Germinal center (tissue), 1 donor: ENCODE data around the gene TMEM217.

Source experiments
- DNase-seq: peaks from one replicate; pipeline ENCODE4 v3.0.0; 2012; ENCODE audit warnings: mixed read lengths, low spot score

TMEM217 gene

DNA sequence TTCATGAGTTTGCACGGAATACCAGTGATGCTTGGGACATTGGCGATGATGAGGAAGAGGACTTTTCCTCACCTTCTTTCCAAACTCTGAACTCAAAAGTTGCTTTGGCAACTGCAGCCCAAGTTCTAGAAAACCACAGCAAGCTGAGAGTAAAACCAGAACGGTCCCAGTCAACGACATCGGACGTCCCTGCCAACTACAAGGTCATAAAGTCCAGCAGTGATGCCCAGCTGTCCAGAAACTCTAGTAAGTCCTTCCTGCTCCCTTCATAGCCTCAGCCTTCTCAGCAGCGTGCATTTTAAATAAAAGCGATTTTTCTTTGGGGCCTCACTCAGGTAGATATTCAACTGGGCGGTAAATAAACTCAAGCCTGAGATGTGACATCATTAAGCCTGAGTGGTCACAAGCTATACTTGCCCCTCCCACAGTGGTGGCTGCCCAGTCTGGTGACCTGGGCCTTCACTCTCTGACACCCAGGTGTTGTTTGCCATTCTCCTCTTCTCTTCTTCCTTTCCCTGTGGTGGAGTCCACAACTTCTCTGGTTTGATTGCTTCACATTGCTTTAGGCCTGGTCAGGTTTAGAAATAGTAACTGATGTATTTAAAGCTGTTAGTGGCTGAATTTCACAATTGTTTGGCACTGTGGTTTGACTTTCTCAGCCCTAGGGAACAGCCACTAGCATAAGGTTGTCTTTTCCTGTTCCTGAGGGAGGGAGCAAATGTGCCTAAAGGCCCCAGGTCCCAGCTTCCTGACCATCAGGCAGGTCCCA lies 21.6 kb upstream of the TMEM217 start:
- no peak for DNase-seq

- no peak for DNase-seq
Measured at GRCh38 chr6:37277001-37277409, 19.1 kb upstream of the TMEM217 start.

- no peak for DNase-seq
Measured at GRCh38 chr6:37275350-37275749, 17.4 kb upstream of the TMEM217 start.

GRCh38 chr6:37273690-37274089 lies 15.7 kb upstream of the TMEM217 start:
- DNase-seq, result no peak

DNA sequence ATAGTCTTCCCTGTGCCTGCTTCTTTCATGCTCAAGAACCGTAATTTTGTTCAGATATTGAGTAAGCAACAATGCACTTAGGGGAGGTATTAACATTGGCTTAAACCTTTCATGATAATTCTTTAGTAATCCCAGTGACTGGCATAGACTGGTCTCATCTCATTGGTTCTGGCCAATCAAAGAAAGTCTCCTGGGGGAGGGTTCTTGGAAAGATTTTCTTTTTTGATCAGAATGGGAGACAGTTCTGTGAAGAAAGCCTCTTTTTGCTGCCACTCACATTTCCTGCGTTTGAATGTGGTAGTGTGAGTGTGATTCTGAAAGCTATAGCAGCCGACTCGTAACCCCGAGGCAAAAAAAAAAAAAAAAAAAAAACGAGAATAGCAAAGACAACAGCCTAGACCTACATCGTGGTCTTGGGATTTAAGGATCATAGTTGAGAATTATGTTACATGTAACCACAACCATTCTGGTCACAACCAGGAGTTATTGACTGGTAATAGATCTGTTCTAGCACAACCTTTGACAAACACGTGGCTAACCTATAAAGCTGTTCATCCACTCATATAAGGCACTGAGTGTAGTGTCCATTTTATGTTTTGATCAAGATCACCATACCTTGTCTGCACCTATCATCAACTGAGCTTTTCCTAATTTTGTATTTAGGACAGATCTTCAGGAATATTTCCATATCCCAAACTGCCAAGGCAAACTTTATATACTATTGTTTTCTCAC lies 15.1 kb upstream of the TMEM217 start:
- DNase-seq, result no peak

DNA sequence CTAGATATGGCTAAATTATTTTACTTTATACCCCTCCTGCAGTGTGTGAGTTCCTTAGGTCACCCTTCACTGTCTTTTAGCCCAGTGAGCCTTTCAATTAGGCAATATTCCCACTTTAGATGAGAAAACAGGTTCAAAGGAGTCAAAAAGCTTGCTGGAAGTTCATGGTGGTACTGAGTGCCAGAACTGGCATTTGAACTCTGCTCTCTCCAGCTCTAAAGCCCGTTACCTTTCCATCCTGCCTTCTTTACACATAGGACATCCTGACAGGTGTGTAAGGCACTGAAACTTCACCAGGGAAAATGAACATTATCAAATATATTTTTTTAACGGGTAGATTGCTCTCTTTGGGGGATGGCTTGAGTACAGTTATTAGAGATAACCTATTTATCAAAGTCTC lies 11.2 kb upstream of the TMEM217 start:
- DNase-seq, result no peak

- DNase-seq, result no peak
Measured at GRCh38 chr6:37265860-37266259, 7.9 kb upstream of the TMEM217 start.

GRCh38 chr6:37265001-37265400 lies 7.1 kb upstream of the TMEM217 start:
- no peak for DNase-seq

DNA sequence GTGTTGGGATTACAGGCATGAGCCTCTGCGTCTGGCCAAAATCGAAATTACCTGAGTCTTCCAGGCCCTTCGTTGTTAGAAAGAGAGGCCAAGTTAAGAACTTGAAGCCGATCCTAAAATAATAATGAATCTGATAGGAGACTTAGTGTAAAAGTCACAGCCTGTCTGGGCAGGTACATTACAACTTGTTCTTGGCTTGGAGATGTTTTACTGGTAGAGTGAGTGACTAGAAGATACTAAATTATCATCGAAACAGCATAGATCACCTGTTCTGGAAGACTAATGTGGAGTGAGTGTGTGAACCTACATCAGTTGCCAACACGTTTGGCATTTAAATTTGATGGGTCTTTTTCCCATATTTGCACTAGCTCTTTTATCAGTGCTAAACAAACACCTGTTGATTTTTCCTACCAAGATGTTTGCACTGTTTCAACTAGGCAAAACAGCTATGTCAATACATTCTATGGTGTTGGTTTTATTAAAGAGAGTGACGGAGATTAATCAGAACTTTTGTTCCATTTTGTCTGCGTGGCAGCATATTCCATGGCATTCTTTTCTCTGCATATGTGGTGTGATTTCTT lies 4.6 kb upstream of the TMEM217 start:
- DNase-seq, result no peak

DNA sequence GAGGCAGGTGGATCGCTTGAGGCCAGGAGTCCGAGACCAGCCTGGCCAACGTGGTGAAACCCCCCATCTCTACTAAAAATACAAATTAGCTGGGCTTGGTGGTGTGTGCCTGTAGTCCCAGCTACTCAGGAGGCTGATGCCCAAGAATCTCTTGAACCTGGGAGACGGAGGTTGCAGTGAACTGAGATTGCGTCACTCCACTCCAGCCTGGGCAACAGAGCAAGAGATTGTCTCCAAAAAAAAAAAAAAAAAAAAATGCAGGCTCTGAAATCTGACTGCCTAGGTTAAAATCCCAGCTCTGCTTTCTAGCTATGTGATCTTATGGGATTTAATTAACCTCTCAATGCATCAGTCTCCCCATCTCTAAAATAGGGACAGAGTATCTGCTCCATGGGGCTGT lies 3.3 kb upstream of the TMEM217 start:
- no peak for DNase-seq

DNA sequence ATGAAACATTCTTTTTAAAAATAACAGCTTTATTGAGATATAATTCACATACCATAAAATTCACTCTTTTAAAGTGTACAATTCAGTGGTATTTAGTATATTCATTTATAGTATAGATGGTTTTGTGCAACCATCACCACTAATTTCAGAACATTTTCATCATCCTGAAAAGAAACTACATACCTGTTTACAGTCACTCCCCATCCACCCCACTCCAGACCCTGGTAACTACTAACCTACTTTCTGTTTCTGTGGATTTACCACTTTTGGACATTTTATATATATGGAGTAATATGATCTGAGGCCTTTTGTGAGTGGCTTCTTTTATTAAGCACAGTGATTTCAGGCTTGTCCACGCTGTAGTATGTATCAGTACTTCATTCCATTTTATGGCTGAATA lies 2.5 kb upstream of the TMEM217 start:
- DNase-seq, result no peak

- no peak for DNase-seq
Measured at GRCh38 chr6:37260040-37260439, 2.1 kb upstream of the TMEM217 start.

DNA sequence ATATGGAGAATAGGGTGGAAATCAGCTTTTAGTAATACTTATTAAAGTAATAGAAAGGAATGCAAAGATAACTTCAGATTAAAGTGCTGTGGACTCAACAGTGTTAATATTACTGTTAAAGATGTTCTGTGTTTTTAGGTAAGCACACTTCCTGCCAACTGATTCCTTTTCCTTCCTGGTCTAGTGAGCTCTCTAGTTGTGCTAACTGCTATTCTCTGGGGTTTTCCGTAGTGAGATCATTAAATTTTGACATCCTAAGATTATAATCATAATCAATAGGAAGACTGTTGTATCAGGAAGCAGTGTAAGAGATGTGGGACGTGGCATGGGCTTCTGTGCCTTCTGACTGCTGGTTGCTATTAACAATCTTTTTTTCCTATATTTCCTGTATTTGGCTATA lies 1.2 kb upstream of the TMEM217 start:
- DNase-seq, result no peak

DNA sequence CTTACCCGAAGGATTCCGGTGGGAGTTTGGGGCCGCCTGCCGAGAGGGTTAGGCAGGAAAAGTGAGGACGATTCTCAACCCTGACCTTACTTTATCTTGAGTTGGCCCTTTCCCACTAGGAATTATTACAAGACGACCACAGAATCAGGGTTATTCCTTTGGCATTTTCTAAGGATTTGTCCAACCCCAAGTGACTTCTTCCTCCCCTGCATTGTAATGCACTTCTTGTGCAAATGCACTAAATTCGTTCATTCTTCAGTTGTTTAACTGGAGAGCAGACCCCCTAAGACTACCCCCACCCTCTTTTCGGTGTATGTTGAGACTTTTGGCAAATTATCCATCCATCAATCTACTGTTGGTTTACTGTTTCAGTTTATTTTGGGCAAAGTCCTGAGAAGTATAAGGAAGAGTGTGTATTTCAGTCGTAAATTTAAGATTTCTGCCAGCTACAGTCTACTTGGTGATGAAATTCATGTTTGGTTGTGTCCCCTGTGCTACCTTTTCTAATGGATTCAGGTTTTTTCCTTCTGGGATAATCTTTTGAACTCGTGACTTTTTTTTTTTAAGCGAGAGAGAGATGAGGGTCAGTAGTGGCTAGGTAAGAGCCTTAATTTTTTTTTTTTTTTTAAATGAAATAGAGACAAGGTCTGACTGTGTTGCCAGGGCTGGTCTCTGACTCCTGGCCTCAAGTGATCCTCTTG lies 611 bp upstream of the TMEM217 start:
- no peak for DNase-seq

GRCh38 chr6:37257320-37257633 lies 667 bp downstream of the TMEM217 start:
- no peak for DNase-seq

- DNase-seq, result no peak
Measured at GRCh38 chr6:37256692-37257319, 1.1 kb downstream of the TMEM217 start.

DNA sequence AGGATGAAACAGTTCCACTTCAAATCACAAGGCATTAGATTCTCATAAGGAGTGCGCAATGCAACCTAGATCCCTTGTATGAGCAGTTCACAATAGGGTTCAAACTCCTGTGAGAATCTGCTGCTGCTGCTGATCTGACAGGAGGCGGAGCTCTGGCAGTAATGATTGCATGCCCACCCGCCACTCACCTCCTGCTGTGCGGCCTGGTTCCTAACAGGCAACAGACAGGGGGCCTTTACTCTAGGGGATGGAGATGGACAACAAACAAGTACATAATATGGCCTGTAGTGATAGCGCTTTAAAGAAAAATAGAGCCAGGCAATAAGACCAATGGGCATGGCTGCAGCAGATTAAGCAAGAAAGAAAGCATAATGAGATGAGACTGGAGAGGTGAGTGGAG lies 3.1 kb downstream of the TMEM217 start:
- no peak for DNase-seq

DNA sequence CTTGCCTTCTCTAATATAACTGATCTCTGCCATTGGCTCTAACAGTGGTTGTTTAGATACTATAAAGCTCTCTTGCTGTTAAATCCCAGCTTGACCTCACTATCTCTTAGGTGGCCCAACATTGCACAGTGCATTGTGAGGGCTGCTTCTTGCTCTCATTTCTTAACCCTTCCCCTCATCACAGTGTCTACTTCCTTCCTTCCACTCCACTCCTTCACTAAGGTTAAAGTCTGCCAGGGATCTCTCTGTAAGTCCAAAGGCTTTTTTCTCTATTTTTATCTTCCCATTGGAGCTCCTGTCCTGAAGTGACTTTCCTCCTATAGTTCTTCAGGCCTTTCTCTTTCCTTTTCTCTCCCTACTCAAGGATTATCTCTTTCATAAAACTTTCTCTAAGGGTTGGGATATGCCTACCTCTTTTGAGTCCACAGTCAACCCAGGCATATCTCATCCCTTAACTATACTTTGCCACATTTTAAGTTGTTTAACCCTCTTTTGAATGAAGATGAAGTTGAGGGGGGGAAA lies 4.4 kb downstream of the TMEM217 start:
- DNase-seq, result no peak

DNA sequence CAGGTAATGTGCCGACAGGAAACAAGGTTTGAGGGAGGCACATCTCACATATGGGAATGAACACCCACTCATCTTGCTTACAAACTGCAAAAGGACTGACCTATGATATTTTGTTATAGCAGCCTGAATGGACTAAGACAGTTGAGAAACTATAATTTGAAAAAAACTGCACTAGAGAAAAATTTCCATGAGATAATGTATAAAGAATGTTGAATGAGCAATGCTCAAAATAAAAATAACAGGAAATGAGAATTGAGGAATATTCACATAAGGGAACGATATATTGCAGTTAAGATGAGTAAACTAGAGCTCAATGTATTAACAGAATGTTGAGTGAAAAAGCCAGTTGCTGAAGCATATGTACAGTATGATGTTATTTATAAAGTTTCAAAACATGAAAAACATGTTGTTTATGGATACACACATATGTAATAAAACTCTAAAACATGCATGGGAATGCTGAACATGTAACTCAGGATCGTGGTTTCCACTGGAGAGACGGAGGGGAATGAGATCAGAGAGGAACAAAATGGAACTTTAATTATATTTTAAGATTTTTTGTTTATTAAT lies 6.6 kb downstream of the TMEM217 start:
- no peak for DNase-seq

DNA sequence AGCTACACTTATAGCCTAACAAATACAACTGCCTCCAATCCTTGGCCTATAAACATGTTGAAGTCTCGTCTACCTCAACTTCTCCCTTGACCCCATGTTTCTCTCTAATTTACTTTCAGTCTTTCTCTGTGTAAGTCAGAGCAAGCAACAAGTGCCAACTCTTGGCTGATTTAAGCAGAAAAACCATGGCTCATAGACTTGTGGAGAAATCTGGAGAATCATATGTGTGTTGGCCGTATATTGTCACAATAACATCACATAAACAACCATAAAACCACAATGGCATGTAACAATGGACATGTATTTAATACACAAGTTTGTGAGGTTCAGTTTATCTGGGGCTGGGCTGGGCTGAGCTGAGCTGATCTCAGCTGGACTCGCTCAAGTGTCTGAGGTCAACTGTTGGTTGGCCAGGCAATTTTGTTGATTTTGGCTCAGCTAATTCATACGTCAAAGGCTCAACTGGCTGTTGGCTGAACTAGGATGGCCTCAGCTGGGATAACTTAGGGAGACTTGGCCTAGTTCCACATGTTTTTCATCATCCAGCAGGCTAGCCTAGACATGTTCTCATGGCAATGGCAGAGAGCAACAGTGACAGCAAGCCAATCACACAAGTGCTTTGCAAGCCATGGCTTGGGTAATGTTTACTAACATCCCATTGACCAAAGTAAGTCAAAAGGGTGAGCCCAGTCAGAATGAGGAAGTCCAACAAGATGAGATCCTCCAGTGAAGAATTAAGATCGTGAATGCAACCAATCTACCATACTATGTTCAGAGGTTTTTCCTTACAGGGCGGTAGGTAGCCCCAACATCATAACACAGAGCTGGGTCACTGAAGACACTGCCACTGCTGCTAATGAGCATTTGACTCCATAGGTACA lies 13.3 kb downstream of the TMEM217 start:
- no peak for DNase-seq
